GM12878 (cell line): ENCODE results near the gene RPS27L.

Source experiments
- CHD2 ChIP-seq: IDR thresholded peaks from 2 replicates; pipeline ENCODE4 v1.6.1; 2011; ENCODE audit warnings: low read depth, low read length, improper control_type of control experiment, borderline replicate concordance
- MAX ChIP-seq: IDR thresholded peaks from 2 replicates; pipeline ENCODE4 v1.6.1; 2012; ENCODE audit warnings: low read depth, low read length, improper control_type of control experiment
- NFYB ChIP-seq: IDR thresholded peaks from 2 replicates; pipeline ENCODE4 v1.6.1; 2011; ENCODE audit warnings: low read depth, mild to moderate bottlenecking, low read length, improper control_type of control experiment, moderate library complexity; ENCODE audit not compliant: insufficient read depth
- ZBTB33 ChIP-seq: fragments of 450-650 bp; IDR thresholded peaks from 2 replicates; pipeline ENCODE4 v1.6.1; 2017; ENCODE audit warnings: mild to moderate bottlenecking
- TF ChIP-seq, protein P1 (sequence below), 3 experiments: IDR thresholded peaks in 2 of 3; conservative IDR thresholded peaks in 1 of 3; 2 replicates each; pipeline ENCODE4 v1.5.1; 2011; ENCODE audit warnings: low read depth in 3 of 3, low read length in 3 of 3, mild to moderate bottlenecking in 3 of 3, control low read depth in 2 of 3, moderate library complexity in 2 of 3, inconsistent platforms in 1 of 3, mixed read lengths in 1 of 3; ENCODE audit not compliant: control insufficient read depth in 2 of 3, insufficient read depth in 1 of 3; ENCODE audit errors: extremely low read depth in 1 of 3

GRCh38 chr15:63180746-63181145, 23.5 kb upstream of the RPS27L start:
- TF ChIP-seq MAX: no peak
- TF ChIP-seq, protein P1, sequence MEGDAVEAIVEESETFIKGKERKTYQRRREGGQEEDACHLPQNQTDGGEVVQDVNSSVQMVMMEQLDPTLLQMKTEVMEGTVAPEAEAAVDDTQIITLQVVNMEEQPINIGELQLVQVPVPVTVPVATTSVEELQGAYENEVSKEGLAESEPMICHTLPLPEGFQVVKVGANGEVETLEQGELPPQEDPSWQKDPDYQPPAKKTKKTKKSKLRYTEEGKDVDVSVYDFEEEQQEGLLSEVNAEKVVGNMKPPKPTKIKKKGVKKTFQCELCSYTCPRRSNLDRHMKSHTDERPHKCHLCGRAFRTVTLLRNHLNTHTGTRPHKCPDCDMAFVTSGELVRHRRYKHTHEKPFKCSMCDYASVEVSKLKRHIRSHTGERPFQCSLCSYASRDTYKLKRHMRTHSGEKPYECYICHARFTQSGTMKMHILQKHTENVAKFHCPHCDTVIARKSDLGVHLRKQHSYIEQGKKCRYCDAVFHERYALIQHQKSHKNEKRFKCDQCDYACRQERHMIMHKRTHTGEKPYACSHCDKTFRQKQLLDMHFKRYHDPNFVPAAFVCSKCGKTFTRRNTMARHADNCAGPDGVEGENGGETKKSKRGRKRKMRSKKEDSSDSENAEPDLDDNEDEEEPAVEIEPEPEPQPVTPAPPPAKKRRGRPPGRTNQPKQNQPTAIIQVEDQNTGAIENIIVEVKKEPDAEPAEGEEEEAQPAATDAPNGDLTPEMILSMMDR (IDR thresholded peaks at IDR 0.05 in 2 of 3, conservative IDR thresholded peaks at IDR 0.05 in 1 of 3; ENCODE audit: control insufficient read depth in 2 of 3, extremely low read depth in 1 of 3, insufficient read depth in 1 of 3, low read depth in 3 of 3, low read length in 3 of 3): no peak
- TF ChIP-seq NFYB: no peak
- no peak for TF ChIP-seq ZBTB33
- no peak for TF ChIP-seq CHD2
